ENCODE data around the gene PRR19. TPM values are rescaled to one million over a fixed set of nuclear protein-coding genes. Genes with fewer than 3 reads are reported as not detected.
A peak's percentile ranks its signal among the peaks of the same experiment; 100 is the strongest.

The PRR19 gene
- total RNA-seq, 6 donors from 2014 or later = 0.40 to 1.4 (median 0.61) TPM; not detected in 3

DNA sequence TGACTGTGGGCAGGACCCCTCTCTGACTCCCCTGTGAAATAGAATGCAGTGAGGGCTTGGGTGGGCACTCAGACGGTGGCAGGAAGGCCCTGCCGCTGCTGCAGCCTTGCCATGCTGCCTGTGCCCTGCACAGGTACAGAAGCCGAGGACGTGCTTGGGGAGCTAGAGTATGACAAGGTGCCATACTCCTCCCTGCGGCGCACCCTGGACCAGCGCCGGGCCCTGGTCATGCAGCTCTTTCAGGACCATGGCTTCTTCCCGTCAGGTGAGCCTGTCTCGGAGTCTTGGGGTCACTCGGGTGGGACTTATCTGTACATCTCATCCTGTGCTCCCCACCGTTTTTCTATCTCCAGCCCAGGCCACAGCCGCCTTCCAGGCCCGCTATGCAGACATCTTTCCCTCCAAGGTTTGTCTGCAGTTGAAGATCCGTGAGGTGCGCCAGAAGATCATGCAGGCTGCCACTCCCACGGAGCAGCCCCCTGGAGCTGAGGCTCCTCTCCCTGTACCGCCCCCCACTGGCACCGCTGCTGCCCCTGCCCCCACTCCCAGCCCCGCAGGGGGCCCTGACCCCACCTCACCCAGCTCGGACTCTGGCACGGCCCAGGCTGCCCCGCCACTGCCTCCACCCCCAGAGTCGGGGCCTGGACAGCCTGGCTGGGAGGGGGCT lies 7.3 kb upstream of the PRR19 start:
- H3K27ac ChIP-seq = no peak overlapping the region

DNA sequence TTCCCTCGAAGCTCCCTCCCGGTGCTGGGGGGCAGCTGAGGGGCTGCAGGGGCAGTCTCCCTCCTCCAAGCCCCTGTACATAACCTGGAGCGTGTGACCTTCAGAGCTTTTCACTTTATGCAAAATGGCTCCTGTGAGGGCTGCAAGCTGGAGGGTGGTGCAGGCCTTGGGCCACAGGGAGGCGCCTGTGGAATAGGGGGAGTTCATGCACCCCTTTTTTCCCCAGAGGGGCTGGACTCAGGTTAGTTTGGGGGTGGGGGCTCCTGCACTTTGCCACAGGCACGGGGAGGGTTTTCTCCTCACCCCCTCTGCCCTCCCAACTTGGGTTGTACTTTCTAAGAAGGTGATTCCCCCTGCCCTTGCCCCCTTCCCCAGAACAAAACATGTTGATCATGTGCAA lies 6.6 kb upstream of the PRR19 start:
- H3K4me1 ChIP-seq = no peaks in the 10 kb centered on the region
- no peak for TF ChIP-seq POLR2AphosphoS5 (IDR thresholded peaks at IDR 0.05)
- no peak for TF ChIP-seq EP300 (IDR thresholded peaks at IDR 0.05)
- TF ChIP-seq POLR2A (IDR thresholded peaks at IDR 0.05) = no peak
- TF ChIP-seq, protein P1, sequence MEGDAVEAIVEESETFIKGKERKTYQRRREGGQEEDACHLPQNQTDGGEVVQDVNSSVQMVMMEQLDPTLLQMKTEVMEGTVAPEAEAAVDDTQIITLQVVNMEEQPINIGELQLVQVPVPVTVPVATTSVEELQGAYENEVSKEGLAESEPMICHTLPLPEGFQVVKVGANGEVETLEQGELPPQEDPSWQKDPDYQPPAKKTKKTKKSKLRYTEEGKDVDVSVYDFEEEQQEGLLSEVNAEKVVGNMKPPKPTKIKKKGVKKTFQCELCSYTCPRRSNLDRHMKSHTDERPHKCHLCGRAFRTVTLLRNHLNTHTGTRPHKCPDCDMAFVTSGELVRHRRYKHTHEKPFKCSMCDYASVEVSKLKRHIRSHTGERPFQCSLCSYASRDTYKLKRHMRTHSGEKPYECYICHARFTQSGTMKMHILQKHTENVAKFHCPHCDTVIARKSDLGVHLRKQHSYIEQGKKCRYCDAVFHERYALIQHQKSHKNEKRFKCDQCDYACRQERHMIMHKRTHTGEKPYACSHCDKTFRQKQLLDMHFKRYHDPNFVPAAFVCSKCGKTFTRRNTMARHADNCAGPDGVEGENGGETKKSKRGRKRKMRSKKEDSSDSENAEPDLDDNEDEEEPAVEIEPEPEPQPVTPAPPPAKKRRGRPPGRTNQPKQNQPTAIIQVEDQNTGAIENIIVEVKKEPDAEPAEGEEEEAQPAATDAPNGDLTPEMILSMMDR (IDR thresholded peaks at IDR 0.05) = no peak
- ATAC-seq (ENCODE audit: low FRiP score in 2 of 2) = no peak
- H3K36me3 ChIP-seq = peaks cover 17 to 61% (median 49%) of the 10 kb centered on the region in 4 donors
- H3K4me3 ChIP-seq = no peak overlapping the region
- H3K27me3 ChIP-seq = no peaks in the 10 kb centered on the region
- WGBS, 2 donors = 77 to 100% methylated on average over 1 to 5 of the region's 5 CpGs
- no peak overlapping the region for H3K27ac ChIP-seq
- DNase-seq = no peak
- H3K9me3 ChIP-seq = no peaks in the 10 kb centered on the region

More for the DNA sequence above, 7.3 kb upstream of the PRR19 start:
- H3K36me3 ChIP-seq = peaks cover 21 to 69% (median 57%) of the 10 kb centered on the region in 4 donors
- TF ChIP-seq POLR2AphosphoS5 (IDR thresholded peaks at IDR 0.05) (no peak), POLR2A (IDR thresholded peaks at IDR 0.05) (no peak), EP300 (IDR thresholded peaks at IDR 0.05) (no peak)
- TF ChIP-seq, protein P1 (IDR thresholded peaks at IDR 0.05) = no peak
- H3K4me3 ChIP-seq = no peak overlapping the region
- no peaks in the 10 kb centered on the region for H3K4me1 ChIP-seq
- no peaks in the 10 kb centered on the region for H3K9me3 ChIP-seq
- WGBS, 2 donors = 82 to 87% methylated on average over 15 to 24 of the region's 24 CpGs
- ATAC-seq (ENCODE audit: low FRiP score in 2 of 2) (no peak), DNase-seq (peak in 1 of 2 donors; percentile 78)
- no peaks in the 10 kb centered on the region for H3K27me3 ChIP-seq

DNA sequence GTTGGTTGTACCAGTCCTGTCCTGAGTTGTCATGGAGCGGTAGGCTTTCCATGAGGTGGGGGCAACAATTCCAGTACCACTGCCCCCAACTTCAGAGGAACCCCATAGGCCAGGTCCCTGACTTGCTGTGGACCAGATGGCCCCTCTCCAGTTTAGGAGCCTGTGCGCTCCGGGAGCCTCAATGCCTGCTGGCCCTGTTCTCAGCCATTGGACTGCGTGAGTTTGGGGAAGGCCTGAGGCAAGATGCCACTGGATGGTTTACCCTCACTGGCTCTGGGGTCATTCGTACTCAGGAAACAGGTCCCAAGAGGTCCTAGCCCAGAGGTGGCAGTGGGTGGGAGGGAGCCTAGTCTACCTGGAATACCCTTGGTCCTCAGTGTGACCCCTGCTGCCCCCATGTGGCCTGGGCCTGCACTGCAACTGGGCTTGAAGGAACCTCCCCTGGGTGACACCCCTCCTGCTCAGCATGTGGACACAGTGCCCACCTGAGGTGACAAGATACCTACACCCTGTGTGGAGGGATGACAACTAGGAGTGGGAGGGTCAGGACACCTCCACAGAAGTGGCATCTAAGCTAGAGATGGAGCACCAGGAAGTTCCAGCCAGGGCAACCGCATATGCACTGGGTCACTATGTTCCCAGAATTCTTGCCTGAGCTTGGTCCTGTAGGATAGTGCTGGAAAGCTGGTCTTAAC lies 6.0 kb upstream of the PRR19 start:
- ATAC-seq (ENCODE audit: low FRiP score in 2 of 2) = peak; percentile 82 to 88
- 80 to 100% methylated on average over 1 to 6 of the region's 6 CpGs for WGBS, 2 donors
- DNase-seq = peak; percentile 82 to 94
- Histone ChIP-seq H3K4me3 (no peak overlapping the region), H3K4me1 (no peaks in the 10 kb centered on the region), H3K36me3 (peaks cover 11 to 55% (median 43%) of the 10 kb centered on the region in 4 donors), H3K27me3 (no peaks in the 10 kb centered on the region), H3K27ac (no peak overlapping the region), H3K9me3 (no peaks in the 10 kb centered on the region)
- peak in 1 of 2 donors; percentile 27 for TF ChIP-seq POLR2AphosphoS5 (IDR thresholded peaks at IDR 0.05)
- TF ChIP-seq POLR2A (IDR thresholded peaks at IDR 0.05) = no peak
- no peak for TF ChIP-seq EP300 (IDR thresholded peaks at IDR 0.05)
- TF ChIP-seq, protein P1 (IDR thresholded peaks at IDR 0.05) = peak; percentile 94 to 99 (median 96)

DNA sequence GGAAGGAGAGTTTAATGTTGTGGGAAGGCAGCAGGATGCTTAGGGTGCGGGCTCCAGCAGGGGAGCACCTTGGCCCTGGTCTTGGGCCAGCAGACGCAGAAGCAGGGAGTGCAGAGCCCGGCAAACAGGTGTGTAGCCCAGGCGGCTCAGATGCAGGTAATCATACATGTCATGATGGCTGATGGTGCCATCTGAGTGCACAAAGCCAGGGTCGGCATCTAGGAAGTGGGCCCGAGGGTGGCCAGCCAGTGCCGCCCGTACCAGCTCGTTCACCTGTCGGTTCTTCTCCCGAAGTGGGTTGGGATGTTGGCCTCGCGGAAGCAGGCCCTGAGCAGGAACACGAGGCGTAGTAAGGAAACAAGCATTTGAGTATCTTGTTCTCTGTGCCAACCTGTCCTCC lies 4.9 kb upstream of the PRR19 start:
- DNase-seq (no peak), ATAC-seq (ENCODE audit: low FRiP score in 2 of 2) (no peak)
- WGBS, 2 donors = 92 to 93% methylated on average over 6 to 15 of the region's 15 CpGs

More for the DNA sequence above, 4.9 kb upstream of the PRR19 start:
- Histone ChIP-seq H3K36me3 (peaks cover 8 to 44% (median 32%) of the 10 kb centered on the region in 4 donors), H3K4me3 (no peak overlapping the region), H3K27ac (no peak overlapping the region), H3K27me3 (no peaks in the 10 kb centered on the region), H3K4me1 (peaks cover 4 to 7% (median 6%) of the 10 kb centered on the region in 4 donors), H3K9me3 (no peaks in the 10 kb centered on the region)
- TF ChIP-seq POLR2AphosphoS5 (IDR thresholded peaks at IDR 0.05) (no peak), POLR2A (IDR thresholded peaks at IDR 0.05) (no peak), EP300 (IDR thresholded peaks at IDR 0.05) (no peak)
- TF ChIP-seq, protein P1 (IDR thresholded peaks at IDR 0.05) = no peak

Measured in upper lobe of left lung (tissue), 6 donors.